Peyer's patch (tissue), 4 donors: Measurements from ENCODE around the gene SLX9.

Source experiments
- CTCF ChIP-seq, 6 experiments: fragments of 450-650 bp in 4 of 6; fragments of 200-600 bp in 2 of 6; sonication (generic) in 1 of 6; IDR thresholded peaks; one replicate each; pipeline ENCODE4 v1.5.1; 2017 to 2019; ENCODE audit warnings: antibody characterized with exemption in 6 of 6, mild to moderate bottlenecking in 3 of 6, moderate library complexity in 1 of 6
- POLR2A ChIP-seq, 2 donors: fragments of 450-650 bp; IDR thresholded peaks; one replicate each; pipeline ENCODE4 v1.5.1; 2017; ENCODE audit warnings: antibody characterized with exemption in 2 of 2, mild to moderate bottlenecking in 2 of 2, moderate library complexity in 2 of 2

- TF ChIP-seq POLR2A (IDR thresholded peaks at IDR 0.05): no peak
- no peak for TF ChIP-seq CTCF (IDR thresholded peaks at IDR 0.05)
These were observed 6.6 kb downstream of the SLX9 start for GRCh38 chr21:44946254-44947041.
